Measurements from ENCODE around the gene SUCO. TPM values are rescaled to one million over a fixed set of nuclear protein-coding genes. Genes with fewer than 3 reads are reported as not detected.

SUCO gene
- total RNA-seq, 1 donor from 2014 or later: 30.2 TPM

GRCh38 chr1:172647110-172647564 is 114.2 kb downstream of the SUCO start:
- no peak for DNase-seq (ENCODE audit: low read depth)
- H3K4me3 ChIP-seq (ENCODE audit: low read depth, low read length): no peak overlapping the region
- TF ChIP-seq, protein P1, sequence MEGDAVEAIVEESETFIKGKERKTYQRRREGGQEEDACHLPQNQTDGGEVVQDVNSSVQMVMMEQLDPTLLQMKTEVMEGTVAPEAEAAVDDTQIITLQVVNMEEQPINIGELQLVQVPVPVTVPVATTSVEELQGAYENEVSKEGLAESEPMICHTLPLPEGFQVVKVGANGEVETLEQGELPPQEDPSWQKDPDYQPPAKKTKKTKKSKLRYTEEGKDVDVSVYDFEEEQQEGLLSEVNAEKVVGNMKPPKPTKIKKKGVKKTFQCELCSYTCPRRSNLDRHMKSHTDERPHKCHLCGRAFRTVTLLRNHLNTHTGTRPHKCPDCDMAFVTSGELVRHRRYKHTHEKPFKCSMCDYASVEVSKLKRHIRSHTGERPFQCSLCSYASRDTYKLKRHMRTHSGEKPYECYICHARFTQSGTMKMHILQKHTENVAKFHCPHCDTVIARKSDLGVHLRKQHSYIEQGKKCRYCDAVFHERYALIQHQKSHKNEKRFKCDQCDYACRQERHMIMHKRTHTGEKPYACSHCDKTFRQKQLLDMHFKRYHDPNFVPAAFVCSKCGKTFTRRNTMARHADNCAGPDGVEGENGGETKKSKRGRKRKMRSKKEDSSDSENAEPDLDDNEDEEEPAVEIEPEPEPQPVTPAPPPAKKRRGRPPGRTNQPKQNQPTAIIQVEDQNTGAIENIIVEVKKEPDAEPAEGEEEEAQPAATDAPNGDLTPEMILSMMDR (conservative IDR thresholded peaks at IDR 0.05; ENCODE audit: low read depth, low read length): no peak

- no peak overlapping the region for H3K4me3 ChIP-seq (ENCODE audit: low read depth, low read length)
- DNase-seq (ENCODE audit: low read depth): no peak
- TF ChIP-seq, protein P1 (conservative IDR thresholded peaks at IDR 0.05; ENCODE audit: low read depth, low read length): no peak
These were observed 115.0 kb downstream of the SUCO start for GRCh38 chr1:172647987-172648386.

DNA sequence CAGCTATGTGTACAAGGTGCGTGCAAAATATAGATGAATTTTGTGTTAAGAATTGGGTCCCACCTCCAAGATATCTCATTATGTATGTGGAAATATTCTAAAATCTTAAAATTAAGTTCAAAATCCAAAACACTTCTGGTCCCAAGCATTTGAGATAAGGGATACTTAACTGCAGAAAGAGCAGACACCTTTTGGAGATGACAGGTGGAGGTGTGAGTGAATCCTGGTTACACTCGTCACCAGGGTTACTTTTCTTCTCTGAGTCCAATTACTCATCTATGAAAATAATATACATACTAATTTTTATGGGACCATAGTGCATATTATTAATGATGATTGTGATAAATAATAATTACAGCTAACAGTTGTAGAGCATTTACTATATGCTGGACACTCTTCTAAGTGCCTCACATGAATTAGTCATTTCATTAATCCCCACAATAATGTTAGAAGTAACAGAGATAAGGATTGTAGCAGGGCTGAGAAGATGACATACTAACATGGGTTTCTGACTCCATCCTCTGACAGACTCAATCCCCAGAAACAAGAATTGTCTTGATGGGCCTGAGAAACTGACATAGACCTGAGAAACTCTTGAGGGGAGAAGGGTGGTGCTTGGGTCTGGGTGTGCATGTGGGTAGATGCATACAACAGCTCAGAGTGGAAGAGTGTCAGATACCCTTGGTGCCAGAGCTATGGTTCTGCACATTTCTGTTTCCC is 117.7 kb downstream of the SUCO start:
- no peak overlapping the region for H3K4me3 ChIP-seq (ENCODE audit: low read depth, low read length)
- DNase-seq (ENCODE audit: low read depth): no peak
- TF ChIP-seq, protein P1 (conservative IDR thresholded peaks at IDR 0.05; ENCODE audit: low read depth, low read length): no peak

GRCh38 chr1:172653015-172653709 is 120.2 kb downstream of the SUCO start:
- no peak overlapping the region for H3K4me3 ChIP-seq (ENCODE audit: low read depth, low read length)
- TF ChIP-seq, protein P1 (conservative IDR thresholded peaks at IDR 0.05; ENCODE audit: low read depth, low read length): no peak
- DNase-seq (ENCODE audit: low read depth): no peak

- no peak for DNase-seq (ENCODE audit: low read depth)
- H3K4me3 ChIP-seq (ENCODE audit: low read depth, low read length): no peak overlapping the region
- TF ChIP-seq, protein P1 (conservative IDR thresholded peaks at IDR 0.05; ENCODE audit: low read depth, low read length): no peak
These were observed 121.6 kb downstream of the SUCO start for GRCh38 chr1:172654535-172654934.

DNA sequence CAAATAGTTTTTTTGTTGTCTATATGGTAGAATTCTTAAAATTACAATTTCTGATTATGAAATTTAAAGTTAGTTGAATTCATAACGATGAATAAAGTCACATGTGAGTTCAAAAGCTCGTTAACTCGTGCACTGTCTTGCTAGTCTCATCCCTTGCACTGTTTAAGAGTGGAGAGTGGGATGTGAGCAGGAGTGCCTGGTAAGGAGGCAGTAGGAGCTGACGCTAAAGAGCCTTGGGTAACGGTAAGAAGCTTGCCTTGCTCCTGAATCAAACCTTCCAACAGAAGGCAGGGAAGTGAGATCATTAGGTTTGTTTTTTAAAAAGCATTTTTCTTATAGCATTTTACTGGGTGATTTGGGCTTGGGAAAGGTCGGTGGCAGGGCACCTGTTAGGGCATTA is 123.6 kb downstream of the SUCO start:
- TF ChIP-seq, protein P1 (conservative IDR thresholded peaks at IDR 0.05; ENCODE audit: low read depth, low read length): no peak
- DNase-seq (ENCODE audit: low read depth): no peak
- H3K4me3 ChIP-seq (ENCODE audit: low read depth, low read length): no peak overlapping the region

All from epithelial cell of proximal tubule (primary cell).